HepG2 (cell line): ENCODE results near the gene LRRC74B. TPM values are rescaled to one million over a fixed set of nuclear protein-coding genes. Genes with fewer than 3 reads are reported as not detected.

ENCODE experiments used
- AKNA ChIP-seq: sonication (generic); formaldehyde crosslinking; IDR thresholded peaks from 2 replicates; pipeline ENCODE4 v1.4.0; 2020; ENCODE audit warnings: missing genetic modification reagents, borderline replicate concordance
- DR1 ChIP-seq: sonication (generic); formaldehyde crosslinking; IDR thresholded peaks from 2 replicates; pipeline ENCODE4 v1.8.0; 2021; ENCODE audit warnings: mild to moderate bottlenecking, missing genetic modification reagents, inconsistent platforms
- E2F1 ChIP-seq: sonication (generic); formaldehyde crosslinking; IDR thresholded peaks from 2 replicates; pipeline ENCODE4 v1.5.0; 2020; ENCODE audit warnings: missing genetic modification reagents
- IRX3 ChIP-seq: sonication (generic); formaldehyde crosslinking; IDR thresholded peaks from 2 replicates; pipeline ENCODE4 v1.8.1; 2023; ENCODE audit warnings: mild to moderate bottlenecking, low read depth, missing genetic modification reagents, borderline replicate concordance
- MED13 ChIP-seq: sonication (generic); formaldehyde crosslinking; IDR thresholded peaks from 2 replicates; pipeline ENCODE4 v1.5.0; 2020; ENCODE audit warnings: missing genetic modification reagents
- NFATC3 ChIP-seq: sonication (generic); formaldehyde crosslinking; IDR thresholded peaks from 2 replicates; pipeline ENCODE4 v1.5.1; 2020; ENCODE audit warnings: mild to moderate bottlenecking, missing genetic modification reagents
- PLSCR1 ChIP-seq: sonication (generic); formaldehyde crosslinking; IDR thresholded peaks from 2 replicates; pipeline ENCODE4 v1.5.0; 2020; ENCODE audit warnings: missing genetic modification reagents, mild to moderate bottlenecking, borderline replicate concordance
- PRDM4 ChIP-seq: sonication (generic); formaldehyde crosslinking; IDR thresholded peaks from 2 replicates; pipeline ENCODE4 v1.9.0; 2021; ENCODE audit warnings: missing genetic modification reagents, borderline replicate concordance
- PREB ChIP-seq: sonication (generic); formaldehyde crosslinking; IDR thresholded peaks from 2 replicates; pipeline ENCODE4 v1.4.0; 2020; ENCODE audit warnings: missing genetic modification reagents
- SNRNP70 ChIP-seq: fragments of 200-400 bp; formaldehyde crosslinking; IDR thresholded peaks from 2 replicates; pipeline ENCODE4 v1.6.1; 2017; ENCODE audit warnings: mild to moderate bottlenecking, low read depth, low read length, moderate library complexity
- SP140L ChIP-seq: sonication (generic); formaldehyde crosslinking; IDR thresholded peaks from 2 replicates; pipeline ENCODE4 v1.4.0; 2020; ENCODE audit warnings: missing genetic modification reagents, borderline replicate concordance
- ZFY ChIP-seq: sonication (generic); formaldehyde crosslinking; IDR thresholded peaks from 2 replicates; pipeline ENCODE4 v1.4.0; 2020; ENCODE audit warnings: missing genetic modification reagents
- ZNF20 ChIP-seq: sonication (generic); formaldehyde crosslinking; IDR thresholded peaks from 2 replicates; pipeline ENCODE4 v1.4.0; 2020; ENCODE audit warnings: mild to moderate bottlenecking, moderate library complexity, missing genetic modification reagents
- ZNF367 ChIP-seq: sonication (generic); formaldehyde crosslinking; IDR thresholded peaks from 2 replicates; pipeline ENCODE4 v1.4.0; 2020; ENCODE audit warnings: missing genetic modification reagents, borderline replicate concordance
- ZNF616 ChIP-seq: sonication (generic); formaldehyde crosslinking; IDR thresholded peaks from 2 replicates; pipeline ENCODE4 v1.5.0; 2020; ENCODE audit warnings: low read depth, mild to moderate bottlenecking, missing genetic modification reagents
- ZNF704 ChIP-seq: sonication (generic); formaldehyde crosslinking; IDR thresholded peaks from 2 replicates; pipeline ENCODE4 v1.8.1; 2023; ENCODE audit warnings: mild to moderate bottlenecking, inconsistent platforms, moderate library complexity, missing genetic modification reagents, borderline replicate concordance
- polyA plus RNA-seq, 8 experiments: library from polyadenylated mRNA; depleted of rRNA in 3 of 8; stranded (reverse) in 7 of 8; unstranded in 1 of 8; fragments of >200 nt; fragmentation: Illumina TruSeq in 4 of 8; extraction: Trizol in 4 of 8; gene quantifications; 2 replicates each; pipeline versions ENCODE4 v1.2.1 to v1.2.3, GENCODE V29; 2011 to 2016; ENCODE audit warnings: low read depth in 4 of 8, missing spikeins in 1 of 8, mixed read lengths in 1 of 8; ENCODE audit not compliant: insufficient read depth in 1 of 8
- total RNA-seq, 5 experiments: library from RNA; depleted of rRNA; stranded (reverse); fragments of >200 nt; fragmentation: Illumina TruSeq; extraction: Trizol; gene quantifications; 2 replicates each; pipeline ENCODE4 v1.2.3, GENCODE V29; 2016; ENCODE audit warnings: low read depth in 1 of 5

LRRC74B gene
- total and polyA plus RNA-seq, 2 of the 13 experiments (the other 11 are each of a cell fraction or from before 2014, with no cell fraction given): not detected

- TF ChIP-seq AKNA (CRISPR knock-in tag): no peak; the same call in 1 of the 2 replicates
- TF ChIP-seq ZNF20 (CRISPR knock-in tag): peak; percentile 84
- peak; percentile 17; the same call in 1 of the 2 replicates for TF ChIP-seq ZNF367
- TF ChIP-seq PRDM4 (CRISPR knock-in tag): 0 out of 2 replicates have a peak, but pooled peaks have one; percentile 27
- no peak; the same call in none of the 2 replicates for TF ChIP-seq MED13 (CRISPR knock-in tag)
- TF ChIP-seq DR1 (CRISPR knock-in tag): peak; percentile 53
- peak; percentile 65; the same call in 1 of the 2 replicates for TF ChIP-seq IRX3
- peak; percentile 82; the same call in 1 of the 2 replicates for TF ChIP-seq PLSCR1
- peak; percentile 75 for TF ChIP-seq ZFY (CRISPR knock-in tag)
- no peak for TF ChIP-seq SNRNP70
- TF ChIP-seq E2F1 (CRISPR knock-in tag): peak; percentile 69; the same call in 1 of the 2 replicates
- no peak for TF ChIP-seq SP140L (CRISPR knock-in tag)
- no peak for TF ChIP-seq PREB (CRISPR knock-in tag)
- TF ChIP-seq ZNF616 (CRISPR knock-in tag): peak; percentile 34
- no peak for TF ChIP-seq NFATC3 (CRISPR knock-in tag)
- TF ChIP-seq ZNF704 (CRISPR knock-in tag): peak; percentile 89
Observed at GRCh38 chr22:21001601-21002325, 44.0 kb upstream of the LRRC74B start, which contains the start of gene THAP7 (continued).
